OCI-LY7 (cell line): ENCODE results near the gene ZNF429. TPM values are rescaled to one million over a fixed set of nuclear protein-coding genes. Genes with fewer than 3 reads are reported as not detected.

Experiments used
- BruUV-seq: library from RNA; stranded (reverse); fragments of 400-500 nt; replicated peaks from 2 replicates; lab custom pipeline; 2021; lab: Mats Ljungman, UMichigan
- CTCF ChIA-PET: fragments of 300-600 bp; sonication (Branson Sonifier 250); formaldehyde crosslinking; loops from one replicate; lab custom pipeline; 2022; ENCODE audit warnings: antibody characterized with exemption; ENCODE audit not compliant: unreplicated experiment; lab: Charles Lee
- POLR2A ChIA-PET: fragments of 300-600 bp; sonication (Branson Sonifier 250); formaldehyde crosslinking; loops from one replicate; lab custom pipeline; 2022; ENCODE audit warnings: antibody characterized with exemption; lab: Charles Lee
- DNase-seq: peaks from one replicate; pipeline ENCODE4 v3.0.0-alpha.2; 2015; ENCODE audit warnings: low spot score
- H2AFZ ChIP-seq: fragments of 200-600 bp; sonication (generic), shearing (Covaris generic); 2 replicates; pipeline ENCODE4 v1.6.1; 2014; ENCODE audit warnings: mild to moderate bottlenecking, antibody characterized with exemption, low read length, moderate library complexity
- H3K27ac ChIP-seq: fragments of 200-600 bp; sonication (generic); 2 replicates; pipeline ENCODE4 v1.5.1; 2014; ENCODE audit warnings: mixed run types, low read depth, mild to moderate bottlenecking, moderate library complexity, low read length, inconsistent platforms; ENCODE audit not compliant: poor library complexity, severe bottlenecking
- H3K36me3 ChIP-seq: fragments of 200-600 bp; sonication (generic); 2 replicates; pipeline ENCODE4 v1.6.1; 2014; ENCODE audit warnings: mild to moderate bottlenecking, antibody characterized with exemption, low read length, moderate library complexity, mixed read lengths; ENCODE audit not compliant: insufficient read depth
- H3K4me1 ChIP-seq: fragments of 200-600 bp; sonication (generic); 2 replicates; pipeline ENCODE4 v1.5.1; 2014; ENCODE audit warnings: mild to moderate bottlenecking, low read length; ENCODE audit not compliant: insufficient read depth, poor library complexity, severe bottlenecking
- H3K4me2 ChIP-seq: fragments of 200-600 bp; sonication (generic); 2 replicates; pipeline ENCODE4 v1.6.1; 2014; ENCODE audit warnings: mild to moderate bottlenecking, low read length
- H3K4me3 ChIP-seq: fragments of 200-600 bp; sonication (generic); 2 replicates; pipeline ENCODE4 v1.5.1; 2014; ENCODE audit warnings: mild to moderate bottlenecking, low read depth, low read length; ENCODE audit not compliant: poor library complexity, severe bottlenecking
- H3K79me2 ChIP-seq: fragments of 200-600 bp; sonication (generic); 2 replicates; pipeline ENCODE4 v1.6.1; 2016; ENCODE audit warnings: low read depth, mild to moderate bottlenecking, low read length, moderate library complexity, mixed read lengths; ENCODE audit not compliant: insufficient read depth
- H3K9me2 ChIP-seq: fragments of 200-600 bp; sonication (generic); 2 replicates; pipeline ENCODE4 v1.6.1; 2016; ENCODE audit warnings: mild to moderate bottlenecking, low read length, mixed read lengths; ENCODE audit not compliant: insufficient read depth
- H3K9me3 ChIP-seq: fragments of 200-600 bp; sonication (generic); 2 replicates; pipeline ENCODE4 v1.6.1; 2014; ENCODE audit warnings: mild to moderate bottlenecking, mixed run types, low read length, mixed read lengths
- H4K20me1 ChIP-seq: fragments of 200-600 bp; sonication (generic); 2 replicates; pipeline ENCODE4 v1.6.1; 2014; ENCODE audit warnings: mild to moderate bottlenecking, antibody characterized with exemption, low read length, moderate library complexity, mixed read lengths; ENCODE audit not compliant: insufficient read depth
- CTCF ChIP-seq: fragments of 200-600 bp; sonication (generic); conservative IDR thresholded peaks from 2 replicates; pipeline ENCODE4 v1.5.1; 2014; ENCODE audit warnings: mild to moderate bottlenecking, antibody characterized with exemption, low read length, moderate library complexity, mixed read lengths
- EZH2phosphoT487 ChIP-seq: fragments of 200-600 bp; sonication (generic); IDR thresholded peaks from 2 replicates; pipeline ENCODE4 v1.6.1; 2018; ENCODE audit warnings: low read depth, borderline replicate concordance, mild to moderate bottlenecking, mixed run types, antibody characterized with exemption, low read length, moderate library complexity, mixed read lengths
- intact Hi-C: fragments of 100-400 bp; cut with micrococcal nuclease; formaldehyde crosslinking; loops from one replicate; pipeline ENCODE4 v1.10.0; 2022; ENCODE audit not compliant: unreplicated experiment
- total RNA-seq, 2 experiments: library from RNA; depleted of rRNA in 1 of 2; stranded (reverse); fragments of >200 nt in 1 of 2; shearing (Covaris generic) in 1 of 2; gene quantifications; 2 replicates each; pipeline ENCODE4 v1.2.3, GENCODE V29; 2014 to 2022

ZNF429 gene
- total RNA-seq, 2 experiments from 2014 or later, result 19.8 to 24.6 TPM

- Histone ChIP-seq H4K20me1 (no peaks in the 10 kb centered on the region), H3K36me3 (no peaks in the 10 kb centered on the region), H3K4me2 (no peak overlapping the region), H3K9me2 (no peaks in the 10 kb centered on the region), H3K9me3 (0 out of 2 replicates have a peak, but pooled peaks cover 7% of the 10 kb centered on the region), H2AFZ (no peak overlapping the region), H3K4me3 (no peak overlapping the region), H3K79me2 (no peaks in the 10 kb centered on the region), H3K27ac (no peak overlapping the region), H3K4me1 (no peaks in the 10 kb centered on the region)
- BruUV-seq, result no TSS peak
- intact Hi-C loops, result no loop called here
- DNase-seq, result no peak
- CTCF ChIA-PET, result no interaction called here
- POLR2A ChIA-PET, result no interaction called here
- TF ChIP-seq CTCF (no peak), EZH2phosphoT487 (no peak)
Observed at GRCh38 chr19:21574607-21575006, 69.2 kb downstream of the ZNF429 start.

GRCh38 chr19:21576481-21576880 is 71.1 kb downstream of the ZNF429 start:
- Histone ChIP-seq H3K9me3 (0 out of 2 replicates have a peak, but pooled peaks cover 14% of the 10 kb centered on the region), H3K9me2 (no peaks in the 10 kb centered on the region), H3K27ac (no peak overlapping the region), H3K36me3 (no peaks in the 10 kb centered on the region), H4K20me1 (no peaks in the 10 kb centered on the region), H3K4me2 (no peak overlapping the region), H3K4me1 (no peaks in the 10 kb centered on the region), H3K4me3 (no peak overlapping the region), H2AFZ (no peak overlapping the region), H3K79me2 (no peaks in the 10 kb centered on the region)
- BruUV-seq, result no TSS peak
- intact Hi-C loops, result no loop called here
- CTCF ChIA-PET, result no interaction called here
- no peak for TF ChIP-seq EZH2phosphoT487
- no peak for TF ChIP-seq CTCF
- DNase-seq, result no peak
- POLR2A ChIA-PET, result no interaction called here

GRCh38 chr19:21580101-21580500 is 74.7 kb downstream of the ZNF429 start:
- Histone ChIP-seq H2AFZ (no peak overlapping the region), H3K79me2 (no peaks in the 10 kb centered on the region), H4K20me1 (no peaks in the 10 kb centered on the region), H3K36me3 (no peaks in the 10 kb centered on the region), H3K4me2 (no peak overlapping the region), H3K9me3 (0 out of 2 replicates have a peak, but pooled peaks cover 14% of the 10 kb centered on the region), H3K9me2 (no peaks in the 10 kb centered on the region), H3K27ac (no peak overlapping the region), H3K4me3 (no peak overlapping the region), H3K4me1 (no peaks in the 10 kb centered on the region)
- ChIA-PET POLR2A (interaction anchor here (0.7 kb wide), 1 partner anchor 275 kb away, joined by 3 read pairs; no protein-coding TSS in a partner anchor), CTCF (no interaction called here)
- intact Hi-C loops, result no loop called here
- TF ChIP-seq EZH2phosphoT487 (no peak), CTCF (no peak)
- DNase-seq, result no peak
- no TSS peak for BruUV-seq
